ENCODE results near the gene PROSER3.

DNA sequence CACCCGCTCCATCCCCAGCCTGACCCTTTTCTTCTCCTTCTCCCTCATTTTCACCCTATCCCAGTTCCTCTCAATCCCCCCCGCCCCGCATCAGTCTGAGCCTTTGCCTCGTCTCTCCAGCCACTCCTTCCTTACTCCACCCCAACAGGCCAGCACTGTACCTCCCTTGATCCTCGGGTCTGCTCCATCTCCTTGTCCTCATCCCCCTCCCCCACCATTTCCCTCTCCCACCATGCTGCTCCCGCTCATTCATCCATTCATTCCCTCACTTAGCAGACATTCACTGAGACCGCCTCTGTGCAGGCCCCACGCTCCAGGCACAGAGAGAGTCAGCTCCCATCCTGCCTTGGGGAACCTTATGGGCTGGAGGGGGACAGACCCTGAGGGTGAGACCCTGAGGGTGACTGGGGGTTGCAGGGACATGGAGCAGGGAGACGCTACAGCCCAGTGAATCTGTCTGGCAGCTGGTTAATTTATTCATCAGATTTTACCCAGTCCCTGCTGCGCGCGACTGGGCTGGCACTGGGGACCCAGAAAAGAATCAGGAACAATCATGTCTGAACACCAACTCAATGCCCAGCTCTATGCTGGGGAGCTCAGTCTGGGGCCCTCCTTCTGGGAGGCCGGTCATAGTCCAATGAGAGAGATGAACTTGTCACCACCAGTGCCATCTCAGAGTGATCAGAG, 18.3 kb downstream of the PROSER3 start:
- TF ChIP-seq CTCF (IDR thresholded peaks at IDR 0.05) (no peak), POLR2A (IDR thresholded peaks at IDR 0.05) (no peak), EP300 (IDR thresholded peaks at IDR 0.05) (no peak), POLR2AphosphoS5 (IDR thresholded peaks at IDR 0.05) (no peak)

All from suprapubic skin (tissue), 4 donors.